ENCODE results near the gene RSPRY1. TPM values are rescaled to one million over a fixed set of nuclear protein-coding genes. Genes with fewer than 3 reads are reported as not detected.

Gene RSPRY1
- total RNA-seq, 1 donor from 2014 or later: 38.3 TPM

- intact Hi-C loops (cut with micrococcal nuclease): no loop called here
Measured at GRCh38 chr16:57152096-57153093, 33.7 kb upstream of the RSPRY1 start.

GRCh38 chr16:57153841-57154240 lies 32.3 kb upstream of the RSPRY1 start:
- intact Hi-C loops (cut with micrococcal nuclease): no loop called here

- intact Hi-C loops (cut with micrococcal nuclease): no loop called here
Measured at GRCh38 chr16:57155702-57156350, 30.3 kb upstream of the RSPRY1 start.

GRCh38 chr16:57156351-57156703 lies 29.8 kb upstream of the RSPRY1 start:
- intact Hi-C loops (cut with micrococcal nuclease): no loop called here

- intact Hi-C loops (cut with micrococcal nuclease): no loop called here
Measured at GRCh38 chr16:57157533-57157932, 28.6 kb upstream of the RSPRY1 start.

- intact Hi-C loops (cut with micrococcal nuclease): no loop called here
Measured at GRCh38 chr16:57159447-57159846, 26.7 kb upstream of the RSPRY1 start.

- intact Hi-C loops (cut with micrococcal nuclease): no loop called here
Measured at GRCh38 chr16:57163842-57164241, 22.3 kb upstream of the RSPRY1 start.

- intact Hi-C loops (cut with micrococcal nuclease): no loop called here
Measured at GRCh38 chr16:57165483-57165882, 20.6 kb upstream of the RSPRY1 start.

- intact Hi-C loops (cut with micrococcal nuclease): no loop called here
Measured at GRCh38 chr16:57165938-57166337, 20.2 kb upstream of the RSPRY1 start.

GRCh38 chr16:57166451-57166850 lies 19.7 kb upstream of the RSPRY1 start:
- intact Hi-C loops (cut with micrococcal nuclease): no loop called here

GRCh38 chr16:57166951-57167350 lies 19.2 kb upstream of the RSPRY1 start:
- intact Hi-C loops (cut with micrococcal nuclease): no loop called here

GRCh38 chr16:57167538-57167937 lies 18.6 kb upstream of the RSPRY1 start:
- intact Hi-C loops (cut with micrococcal nuclease): no loop called here

GRCh38 chr16:57167953-57168352 lies 18.2 kb upstream of the RSPRY1 start:
- intact Hi-C loops (cut with micrococcal nuclease): loop anchor here (1.0 to 2.0 kb wide), 4 partner anchors 76 to 301 kb away; partner anchors contain the start of gene CPNE2

GRCh38 chr16:57169327-57169726 lies 16.8 kb upstream of the RSPRY1 start:
- intact Hi-C loops (cut with micrococcal nuclease): loop anchor here (2.0 kb wide), 1 partner anchor 303 kb away; no protein-coding TSS in a partner anchor

- intact Hi-C loops (cut with micrococcal nuclease): no loop called here
Measured at GRCh38 chr16:57172721-57173290, 13.3 kb upstream of the RSPRY1 start.

GRCh38 chr16:57175896-57176295 lies 10.2 kb upstream of the RSPRY1 start:
- intact Hi-C loops (cut with micrococcal nuclease): no loop called here

- intact Hi-C loops (cut with micrococcal nuclease): no loop called here
Measured at GRCh38 chr16:57178196-57178595, 7.9 kb upstream of the RSPRY1 start.

GRCh38 chr16:57178793-57179212 lies 7.3 kb upstream of the RSPRY1 start:
- intact Hi-C loops (cut with micrococcal nuclease): no loop called here

GRCh38 chr16:57179215-57179828 lies 6.8 kb upstream of the RSPRY1 start:
- intact Hi-C loops (cut with micrococcal nuclease): no loop called here

- intact Hi-C loops (cut with micrococcal nuclease): no loop called here
Measured at GRCh38 chr16:57184113-57184512, 2.0 kb upstream of the RSPRY1 start.

- intact Hi-C loops (cut with micrococcal nuclease): loop anchor here (5.0 kb wide), 2 partner anchors 352 to 453 kb away; partner anchors contain the start of genes CCDC102A and NUP93
Measured at GRCh38 chr16:57184887-57185445, 1.2 kb upstream of the RSPRY1 start.
